Upper lobe of right lung (tissue), 1 donor: ENCODE results near the gene PRKN. TPM values are rescaled to one million over a fixed set of nuclear protein-coding genes. Genes with fewer than 3 reads are reported as not detected.

Experiments
- ATAC-seq: fragments of 200-7000 bp; cut with Tn5 transposase; one replicate; pipeline ENCODE4 v1.9.1; 2020; ENCODE audit warnings: mild to moderate bottlenecking, moderate library complexity
- DNase-seq: peaks from one replicate; pipeline ENCODE4 v3.0.0-alpha.2; 2020
- H3K27ac ChIP-seq: fragments of 200-600 bp; one replicate; pipeline ENCODE4 v1.8.0; 2022
- H3K27me3 ChIP-seq: fragments of 200-600 bp; one replicate; pipeline ENCODE4 v1.8.0; 2022; ENCODE audit warnings: mild to moderate bottlenecking
- H3K36me3 ChIP-seq: fragments of 200-600 bp; one replicate; pipeline ENCODE4 v1.8.0; 2022
- H3K4me1 ChIP-seq: fragments of 200-600 bp; one replicate; pipeline ENCODE4 v1.8.0; 2022
- H3K4me3 ChIP-seq: fragments of 200-600 bp; one replicate; pipeline ENCODE4 v1.8.0; 2022; ENCODE audit warnings: mild to moderate bottlenecking
- H3K9me3 ChIP-seq: fragments of 200-600 bp; one replicate; pipeline ENCODE4 v1.8.0; 2022
- intact Hi-C: fragments of 100-400 bp; cut with DNase I; formaldehyde crosslinking; loops from one replicate; pipeline ENCODE4 v1.11.0; 2022
- total RNA-seq: library from RNA; stranded (reverse); fragmentation: NEBNext Ultra II Directional; extraction: Animal tissue kit (Norgen Biotek cat#: 25700); gene quantifications from one replicate; pipeline ENCODE4 v1.2.1, GENCODE V29; 2021
- TF ChIP-seq, protein P1 (sequence below): fragments of 200-600 bp; IDR thresholded peaks from one replicate; pipeline ENCODE4 v1.8.0; 2022; ENCODE audit warnings: antibody characterized with exemption
- donor health status: DM: no; HTN: yes; CAD: no; lungs with severe emphysema.

Gene PRKN
- total RNA-seq, 1 donor from 2014 or later = 2.7 TPM

DNA sequence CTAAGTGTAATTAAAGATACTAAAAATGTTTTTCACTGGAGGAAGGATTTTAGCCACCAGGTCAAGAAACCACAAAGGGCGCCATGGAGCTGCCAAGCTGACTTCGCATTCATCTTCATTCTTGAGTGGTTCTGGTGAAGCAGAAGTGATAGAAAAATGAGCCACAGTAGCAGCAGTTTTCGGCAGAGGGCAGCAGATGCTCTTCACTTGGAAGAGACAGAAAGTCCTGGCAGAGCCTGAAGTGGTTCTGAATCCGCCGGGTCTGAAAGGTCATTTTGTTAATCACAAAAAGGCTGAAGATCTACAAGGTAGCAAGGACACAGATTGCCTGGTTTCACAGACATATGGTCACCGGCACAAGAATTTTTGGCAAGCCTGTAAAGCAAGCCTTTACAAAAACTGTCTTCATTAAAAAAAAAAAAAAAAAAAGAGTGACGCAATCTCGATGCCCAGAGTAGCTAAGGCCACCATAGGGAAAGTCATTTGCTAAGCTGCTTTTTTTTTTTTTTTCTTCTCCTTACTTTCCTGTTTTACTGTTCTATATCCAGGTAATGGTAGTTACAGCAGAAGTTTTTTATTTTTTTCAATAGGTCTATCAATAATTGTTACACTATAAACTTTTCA is 1108.6 kb downstream of the PRKN start:
- intact Hi-C loops = no loop called here
- H3K9me3 ChIP-seq = no peaks in the 10 kb centered on the region
- H3K27ac ChIP-seq = no peak overlapping the region
- TF ChIP-seq, protein P1, sequence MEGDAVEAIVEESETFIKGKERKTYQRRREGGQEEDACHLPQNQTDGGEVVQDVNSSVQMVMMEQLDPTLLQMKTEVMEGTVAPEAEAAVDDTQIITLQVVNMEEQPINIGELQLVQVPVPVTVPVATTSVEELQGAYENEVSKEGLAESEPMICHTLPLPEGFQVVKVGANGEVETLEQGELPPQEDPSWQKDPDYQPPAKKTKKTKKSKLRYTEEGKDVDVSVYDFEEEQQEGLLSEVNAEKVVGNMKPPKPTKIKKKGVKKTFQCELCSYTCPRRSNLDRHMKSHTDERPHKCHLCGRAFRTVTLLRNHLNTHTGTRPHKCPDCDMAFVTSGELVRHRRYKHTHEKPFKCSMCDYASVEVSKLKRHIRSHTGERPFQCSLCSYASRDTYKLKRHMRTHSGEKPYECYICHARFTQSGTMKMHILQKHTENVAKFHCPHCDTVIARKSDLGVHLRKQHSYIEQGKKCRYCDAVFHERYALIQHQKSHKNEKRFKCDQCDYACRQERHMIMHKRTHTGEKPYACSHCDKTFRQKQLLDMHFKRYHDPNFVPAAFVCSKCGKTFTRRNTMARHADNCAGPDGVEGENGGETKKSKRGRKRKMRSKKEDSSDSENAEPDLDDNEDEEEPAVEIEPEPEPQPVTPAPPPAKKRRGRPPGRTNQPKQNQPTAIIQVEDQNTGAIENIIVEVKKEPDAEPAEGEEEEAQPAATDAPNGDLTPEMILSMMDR = peak; percentile 14
- no peak for ATAC-seq
- H3K4me1 ChIP-seq = no peaks in the 10 kb centered on the region
- no peak overlapping the region for H3K4me3 ChIP-seq
- DNase-seq = no peak
- no peaks in the 10 kb centered on the region for H3K36me3 ChIP-seq
- H3K27me3 ChIP-seq = no peaks in the 10 kb centered on the region

DNA sequence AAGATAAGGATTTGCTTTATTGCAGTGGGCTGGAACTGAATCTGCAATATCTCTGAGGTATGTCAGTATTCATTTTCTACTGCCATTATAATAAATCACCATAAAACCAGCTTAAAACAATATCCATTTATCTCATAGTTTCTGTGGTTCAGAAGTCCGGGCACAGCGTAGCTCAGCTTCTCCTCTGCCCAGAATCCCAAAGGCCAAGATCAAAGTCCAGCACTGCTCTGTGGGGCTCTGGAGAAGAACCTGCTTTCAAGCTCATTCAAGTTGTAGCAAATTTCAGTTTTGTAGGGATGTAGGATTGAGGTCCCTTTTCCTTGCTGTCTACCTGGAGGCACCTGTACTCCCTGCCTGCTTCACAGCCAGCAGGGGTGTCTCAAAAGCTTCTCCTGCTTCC is 1113.9 kb downstream of the PRKN start:
- intact Hi-C loops = no loop called here
- Histone ChIP-seq H3K4me3 (no peak overlapping the region), H3K27me3 (no peaks in the 10 kb centered on the region), H3K9me3 (no peaks in the 10 kb centered on the region), H3K27ac (no peak overlapping the region), H3K36me3 (no peaks in the 10 kb centered on the region), H3K4me1 (no peaks in the 10 kb centered on the region)
- ATAC-seq (no peak), DNase-seq (no peak)
- TF ChIP-seq, protein P1 = no peak

DNA sequence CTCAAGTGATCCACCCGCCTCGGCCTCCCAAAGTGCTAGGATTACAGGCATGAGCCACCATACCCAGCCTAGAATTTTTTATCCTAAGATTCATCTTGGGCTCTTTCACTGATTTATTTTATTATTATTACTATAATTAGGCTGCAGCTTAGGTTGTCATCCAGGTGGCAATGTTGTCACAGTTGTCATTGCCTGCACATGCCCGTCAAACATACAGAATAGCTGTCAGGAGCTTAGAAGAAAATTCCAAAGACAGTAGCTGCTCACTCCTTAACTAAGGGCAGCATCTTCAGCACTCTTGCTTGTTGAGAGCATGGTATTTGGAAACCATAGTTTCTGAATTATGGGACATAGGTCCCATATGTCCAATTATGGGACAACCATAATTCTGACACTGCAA is 1118.8 kb downstream of the PRKN start:
- H3K4me3 ChIP-seq = no peak overlapping the region
- H3K9me3 ChIP-seq = no peaks in the 10 kb centered on the region
- DNase-seq = no peak
- H3K36me3 ChIP-seq = no peaks in the 10 kb centered on the region
- H3K4me1 ChIP-seq = no peaks in the 10 kb centered on the region
- H3K27me3 ChIP-seq = no peaks in the 10 kb centered on the region
- no peak overlapping the region for H3K27ac ChIP-seq
- TF ChIP-seq, protein P1 = no peak
- ATAC-seq = no peak
- intact Hi-C loops = no loop called here

DNA sequence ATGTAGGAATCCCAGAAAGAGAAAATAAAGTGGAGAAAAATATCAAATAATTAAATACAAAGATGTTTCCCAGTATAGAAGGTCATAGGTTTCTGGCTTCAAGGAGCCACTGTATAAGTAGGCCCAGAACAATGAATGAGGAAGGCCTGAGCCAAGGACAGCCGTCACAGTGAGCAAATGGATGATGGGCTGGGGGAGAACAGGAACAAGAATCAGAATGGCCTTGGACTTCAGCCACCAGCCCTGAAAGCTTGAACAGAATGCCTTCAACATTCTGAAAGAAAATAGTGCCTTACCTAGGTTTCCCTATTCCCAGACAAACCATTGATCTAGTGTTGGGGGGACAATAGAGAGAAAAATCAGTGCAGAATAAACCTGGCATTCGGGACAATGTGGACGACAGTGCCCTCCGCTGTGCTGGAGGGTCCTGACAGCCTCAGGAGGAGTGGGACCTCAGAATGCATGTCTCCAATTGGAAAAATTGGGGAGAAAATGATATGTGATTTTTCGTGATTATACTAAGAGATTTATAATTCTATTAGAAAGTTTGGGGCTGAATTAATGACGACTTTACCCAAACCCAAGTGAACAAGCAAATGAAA is 1119.8 kb downstream of the PRKN start:
- ATAC-seq (no peak), DNase-seq (no peak)
- H3K27ac ChIP-seq = no peak overlapping the region
- intact Hi-C loops = no loop called here
- H3K27me3 ChIP-seq = no peaks in the 10 kb centered on the region
- H3K36me3 ChIP-seq = no peaks in the 10 kb centered on the region
- no peaks in the 10 kb centered on the region for H3K9me3 ChIP-seq
- H3K4me1 ChIP-seq = no peaks in the 10 kb centered on the region
- TF ChIP-seq, protein P1 = no peak
- no peak overlapping the region for H3K4me3 ChIP-seq

DNA sequence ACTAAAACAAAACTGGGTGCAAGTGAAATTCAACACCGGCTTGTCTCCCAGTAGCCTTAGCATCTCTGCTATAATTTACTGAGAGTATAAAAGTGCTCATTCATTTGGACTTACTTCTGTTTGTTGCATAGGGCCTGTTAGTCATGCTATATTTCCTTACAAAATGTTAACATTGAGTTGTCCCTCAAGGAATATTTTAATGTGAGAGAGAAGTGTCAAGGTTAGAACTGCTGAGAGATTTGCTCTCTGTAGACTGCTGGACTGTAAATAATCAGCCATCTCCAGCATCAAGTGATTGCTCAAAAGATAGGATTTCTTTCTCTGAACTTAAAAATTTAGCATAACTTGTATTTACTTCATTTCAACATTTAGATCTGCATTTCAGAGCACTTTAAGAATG is 1125.2 kb downstream of the PRKN start:
- TF ChIP-seq, protein P1 = no peak
- ATAC-seq (no peak), DNase-seq (no peak)
- intact Hi-C loops = no loop called here
- Histone ChIP-seq H3K36me3 (no peaks in the 10 kb centered on the region), H3K9me3 (no peaks in the 10 kb centered on the region), H3K4me3 (no peak overlapping the region), H3K27ac (no peak overlapping the region), H3K27me3 (no peaks in the 10 kb centered on the region), H3K4me1 (no peaks in the 10 kb centered on the region)
